ENCODE measurements around the gene TCEA3. TPM values are rescaled to one million over a fixed set of nuclear protein-coding genes. Genes with fewer than 3 reads are reported as not detected.

The TCEA3 gene
- total RNA-seq, 1 donor from 2014 or later: 6.8 TPM

DNA sequence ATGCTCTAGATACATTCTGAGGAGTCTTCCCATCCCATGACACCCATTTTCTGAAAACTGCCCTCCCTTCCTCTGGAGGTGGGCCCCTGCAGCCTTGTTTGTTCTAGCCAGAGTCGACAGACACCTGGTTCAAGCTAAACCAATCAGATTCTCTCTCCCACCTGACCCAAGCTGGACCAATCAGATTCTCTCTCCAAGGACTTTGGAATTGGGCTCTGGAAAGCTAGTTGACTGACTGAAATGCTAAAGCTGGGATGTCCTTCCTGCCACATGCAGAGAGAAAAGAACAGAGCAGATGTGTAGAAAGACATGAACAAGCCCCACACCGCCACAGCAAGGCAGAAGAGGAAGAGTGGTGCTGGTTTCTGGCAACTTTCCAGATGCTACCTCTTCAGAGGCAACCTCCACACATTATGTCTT lies 34.8 kb upstream of the TCEA3 start:
- Histone ChIP-seq H3K4me3 (ENCODE audit: low read depth, low read length) (no peak overlapping the region), H3K36me3 (ENCODE audit: control insufficient read depth, insufficient read depth, low read length) (no peaks in the 10 kb centered on the region), H3K27me3 (ENCODE audit: control insufficient read depth, insufficient read depth, low read length) (no peaks in the 10 kb centered on the region)
- DNase-seq (ENCODE audit: low read depth): no peak
- TF ChIP-seq, protein P1, sequence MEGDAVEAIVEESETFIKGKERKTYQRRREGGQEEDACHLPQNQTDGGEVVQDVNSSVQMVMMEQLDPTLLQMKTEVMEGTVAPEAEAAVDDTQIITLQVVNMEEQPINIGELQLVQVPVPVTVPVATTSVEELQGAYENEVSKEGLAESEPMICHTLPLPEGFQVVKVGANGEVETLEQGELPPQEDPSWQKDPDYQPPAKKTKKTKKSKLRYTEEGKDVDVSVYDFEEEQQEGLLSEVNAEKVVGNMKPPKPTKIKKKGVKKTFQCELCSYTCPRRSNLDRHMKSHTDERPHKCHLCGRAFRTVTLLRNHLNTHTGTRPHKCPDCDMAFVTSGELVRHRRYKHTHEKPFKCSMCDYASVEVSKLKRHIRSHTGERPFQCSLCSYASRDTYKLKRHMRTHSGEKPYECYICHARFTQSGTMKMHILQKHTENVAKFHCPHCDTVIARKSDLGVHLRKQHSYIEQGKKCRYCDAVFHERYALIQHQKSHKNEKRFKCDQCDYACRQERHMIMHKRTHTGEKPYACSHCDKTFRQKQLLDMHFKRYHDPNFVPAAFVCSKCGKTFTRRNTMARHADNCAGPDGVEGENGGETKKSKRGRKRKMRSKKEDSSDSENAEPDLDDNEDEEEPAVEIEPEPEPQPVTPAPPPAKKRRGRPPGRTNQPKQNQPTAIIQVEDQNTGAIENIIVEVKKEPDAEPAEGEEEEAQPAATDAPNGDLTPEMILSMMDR (IDR thresholded peaks at IDR 0.05; ENCODE audit: insufficient read depth, low read length, poor library complexity, severe bottlenecking): no peak

- no peaks in the 10 kb centered on the region for H3K27me3 ChIP-seq (ENCODE audit: control insufficient read depth, insufficient read depth, low read length)
- no peak for DNase-seq (ENCODE audit: low read depth)
- TF ChIP-seq, protein P1 (IDR thresholded peaks at IDR 0.05; ENCODE audit: insufficient read depth, low read length, poor library complexity, severe bottlenecking): no peak
- H3K36me3 ChIP-seq (ENCODE audit: control insufficient read depth, insufficient read depth, low read length): no peaks in the 10 kb centered on the region
- no peak overlapping the region for H3K4me3 ChIP-seq (ENCODE audit: low read depth, low read length)
These were observed 31.7 kb upstream of the TCEA3 start for GRCh38 chr1:23456226-23456625.

GRCh38 chr1:23453455-23454000 lies 29.0 kb upstream of the TCEA3 start:
- no peak for DNase-seq (ENCODE audit: low read depth)
- no peaks in the 10 kb centered on the region for H3K27me3 ChIP-seq (ENCODE audit: control insufficient read depth, insufficient read depth, low read length)
- no peaks in the 10 kb centered on the region for H3K36me3 ChIP-seq (ENCODE audit: control insufficient read depth, insufficient read depth, low read length)
- H3K4me3 ChIP-seq (ENCODE audit: low read depth, low read length): no peak overlapping the region
- TF ChIP-seq, protein P1 (IDR thresholded peaks at IDR 0.05; ENCODE audit: insufficient read depth, low read length, poor library complexity, severe bottlenecking): no peak

DNA sequence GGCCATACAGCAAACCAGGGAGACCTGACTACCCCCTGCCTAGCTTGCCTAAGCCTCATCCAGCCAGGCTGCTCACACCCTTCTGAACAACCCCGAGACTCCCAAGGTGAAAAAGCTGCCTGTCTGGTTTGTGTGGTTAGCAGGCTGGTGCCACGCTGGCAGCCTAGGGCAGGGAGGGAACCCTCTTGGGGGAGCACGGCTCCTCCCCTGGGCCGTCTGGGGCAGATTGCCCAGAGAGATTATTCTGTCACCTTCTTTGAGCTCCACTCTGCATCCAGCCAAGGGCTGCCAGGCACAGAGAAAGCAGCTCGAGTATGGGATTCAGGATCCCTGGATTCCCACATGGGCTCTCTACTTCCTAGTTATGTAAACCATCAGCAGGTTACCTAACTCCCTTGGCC lies 27.5 kb upstream of the TCEA3 start:
- Histone ChIP-seq H3K4me3 (ENCODE audit: low read depth, low read length) (no peak overlapping the region), H3K36me3 (ENCODE audit: control insufficient read depth, insufficient read depth, low read length) (no peaks in the 10 kb centered on the region), H3K27me3 (ENCODE audit: control insufficient read depth, insufficient read depth, low read length) (no peaks in the 10 kb centered on the region)
- no peak for DNase-seq (ENCODE audit: low read depth)
- TF ChIP-seq, protein P1 (IDR thresholded peaks at IDR 0.05; ENCODE audit: insufficient read depth, low read length, poor library complexity, severe bottlenecking): no peak

GRCh38 chr1:23451441-23451840 lies 26.9 kb upstream of the TCEA3 start:
- no peak overlapping the region for H3K4me3 ChIP-seq (ENCODE audit: low read depth, low read length)
- TF ChIP-seq, protein P1 (IDR thresholded peaks at IDR 0.05; ENCODE audit: insufficient read depth, low read length, poor library complexity, severe bottlenecking): no peak
- no peak for DNase-seq (ENCODE audit: low read depth)
- no peaks in the 10 kb centered on the region for H3K36me3 ChIP-seq (ENCODE audit: control insufficient read depth, insufficient read depth, low read length)
- no peaks in the 10 kb centered on the region for H3K27me3 ChIP-seq (ENCODE audit: control insufficient read depth, insufficient read depth, low read length)

DNA sequence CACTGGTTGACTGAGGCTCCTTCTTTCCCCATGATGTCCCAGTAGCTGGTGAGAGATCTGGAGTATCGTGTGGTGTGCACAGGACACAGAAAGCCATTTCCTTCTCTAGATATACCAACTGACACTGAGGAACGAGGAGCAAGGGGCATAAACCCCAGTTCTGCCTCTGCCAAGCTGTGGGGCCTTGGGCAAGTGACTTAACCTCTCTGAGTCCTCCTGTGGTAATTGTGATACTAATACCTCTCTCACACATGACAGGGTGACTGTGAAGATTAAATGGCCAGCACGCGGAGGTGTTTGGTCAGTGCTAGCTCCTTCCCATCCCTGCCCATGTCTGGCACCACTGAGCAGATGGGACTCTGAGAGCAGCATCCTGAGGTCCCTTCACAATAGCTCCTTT lies 26.3 kb upstream of the TCEA3 start:
- H3K27me3 ChIP-seq (ENCODE audit: control insufficient read depth, insufficient read depth, low read length): no peaks in the 10 kb centered on the region
- TF ChIP-seq, protein P1 (IDR thresholded peaks at IDR 0.05; ENCODE audit: insufficient read depth, low read length, poor library complexity, severe bottlenecking): no peak
- H3K36me3 ChIP-seq (ENCODE audit: control insufficient read depth, insufficient read depth, low read length): no peaks in the 10 kb centered on the region
- no peak for DNase-seq (ENCODE audit: low read depth)
- H3K4me3 ChIP-seq (ENCODE audit: low read depth, low read length): no peak overlapping the region

Measured in kidney epithelial cell (primary cell).